ENCODE results near the gene KLHL1. TPM values are rescaled to one million over a fixed set of nuclear protein-coding genes. Genes with fewer than 3 reads are reported as not detected.

Gene KLHL1
- total RNA-seq (2022; extraction: Qiagen RNA extraction; ENCODE audit: low read depth), result not detected in 5 replicates

GRCh38 chr13:70108356-70109105 is at the start of gene KLHL1:
Gene KLHL1 (minus strand): TSS chr13:70108452. CDS start chr13:70107699, 753 bp downstream.

GRCh38 chr13:70107498-70108281 is 562 bp downstream of the KLHL1 start, which contains the start of gene ATXN8OS:
Gene ATXN8OS (plus strand): TSS chr13:70107826.

Other genes with a start within 250 kb of the KLHL1 start
- not detected in 5 replicates for gene ATXN8OS, start 626 bp downstream of the KLHL1 start, total RNA-seq (2022; extraction: Qiagen RNA extraction; ENCODE audit: low read depth)

All from A549 treated with ZK216348 at 1 μM for 4 hours (cell line).